Loucy (cell line): ENCODE results near the gene SAMD8.

Experiments
- EZH2phosphoT487 ChIP-seq: fragments of 200-600 bp; IDR thresholded peaks from 2 replicates; pipeline ENCODE4 v1.6.1; 2018; ENCODE audit warnings: antibody characterized with exemption, mild to moderate bottlenecking, moderate library complexity, borderline replicate concordance
- TF ChIP-seq, protein P1 (sequence below): fragments of 200-600 bp; sonication (generic); conservative IDR thresholded peaks from 2 replicates; pipeline ENCODE4 v1.5.1; 2014; ENCODE audit warnings: mild to moderate bottlenecking, antibody characterized with exemption, low read length

DNA sequence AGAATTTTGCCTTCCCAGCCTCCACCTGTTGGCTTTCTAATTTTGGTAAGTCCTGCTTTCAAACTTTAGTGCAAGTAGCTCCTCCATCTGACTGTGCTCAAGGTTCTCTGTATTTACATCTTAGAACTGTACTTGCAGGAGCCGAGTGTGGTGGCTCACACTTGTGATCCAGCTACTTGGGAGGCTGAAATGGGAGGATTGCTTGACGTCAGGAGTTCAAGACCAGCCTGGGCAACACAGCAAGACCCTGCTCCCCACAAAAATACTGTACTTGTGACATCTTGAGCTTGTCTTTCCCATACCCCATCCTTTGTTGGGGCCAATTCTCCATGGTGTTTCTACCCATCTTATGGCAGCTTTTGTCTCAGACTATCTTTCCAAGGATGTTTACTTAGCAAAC, 94.5 kb downstream of the SAMD8 start:
- TF ChIP-seq, protein P1, sequence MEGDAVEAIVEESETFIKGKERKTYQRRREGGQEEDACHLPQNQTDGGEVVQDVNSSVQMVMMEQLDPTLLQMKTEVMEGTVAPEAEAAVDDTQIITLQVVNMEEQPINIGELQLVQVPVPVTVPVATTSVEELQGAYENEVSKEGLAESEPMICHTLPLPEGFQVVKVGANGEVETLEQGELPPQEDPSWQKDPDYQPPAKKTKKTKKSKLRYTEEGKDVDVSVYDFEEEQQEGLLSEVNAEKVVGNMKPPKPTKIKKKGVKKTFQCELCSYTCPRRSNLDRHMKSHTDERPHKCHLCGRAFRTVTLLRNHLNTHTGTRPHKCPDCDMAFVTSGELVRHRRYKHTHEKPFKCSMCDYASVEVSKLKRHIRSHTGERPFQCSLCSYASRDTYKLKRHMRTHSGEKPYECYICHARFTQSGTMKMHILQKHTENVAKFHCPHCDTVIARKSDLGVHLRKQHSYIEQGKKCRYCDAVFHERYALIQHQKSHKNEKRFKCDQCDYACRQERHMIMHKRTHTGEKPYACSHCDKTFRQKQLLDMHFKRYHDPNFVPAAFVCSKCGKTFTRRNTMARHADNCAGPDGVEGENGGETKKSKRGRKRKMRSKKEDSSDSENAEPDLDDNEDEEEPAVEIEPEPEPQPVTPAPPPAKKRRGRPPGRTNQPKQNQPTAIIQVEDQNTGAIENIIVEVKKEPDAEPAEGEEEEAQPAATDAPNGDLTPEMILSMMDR, result no peak
- TF ChIP-seq EZH2phosphoT487, result no peak
